Lower lobe of right lung (tissue), 2 donors: ENCODE data around the gene NSG1. TPM values are rescaled to one million over a fixed set of nuclear protein-coding genes. Genes with fewer than 3 reads are reported as not detected.
"Not testable (repeated sequence)": the region's sequence is repeated elsewhere in the genome, so short reads cannot be mapped to it uniquely, and the experiment has no call there.

ENCODE experiments used
- ATAC-seq, 2 donors: fragments of 200-7000 bp; cut with Tn5 transposase; one replicate each; pipeline ENCODE4 v1.9.1; 2020 to 2022; ENCODE audit warnings: mild to moderate bottlenecking in 2 of 2, moderate library complexity in 2 of 2
- DNase-seq: peaks from one replicate; pipeline ENCODE4 v3.0.0-alpha.2; 2020
- H3K27ac ChIP-seq: fragments of 200-600 bp; one replicate; pipeline ENCODE4 v1.8.0; 2022
- H3K27me3 ChIP-seq: fragments of 200-600 bp; one replicate; pipeline ENCODE4 v1.8.0; 2022; ENCODE audit warnings: low read depth
- H3K36me3 ChIP-seq: fragments of 200-600 bp; one replicate; pipeline ENCODE4 v1.8.0; 2022; ENCODE audit warnings: mild to moderate bottlenecking
- H3K4me1 ChIP-seq: fragments of 200-600 bp; one replicate; pipeline ENCODE4 v1.8.0; 2022
- H3K4me3 ChIP-seq: fragments of 200-600 bp; one replicate; pipeline ENCODE4 v1.8.0; 2022; ENCODE audit warnings: mild to moderate bottlenecking
- H3K9me3 ChIP-seq: fragments of 200-600 bp; one replicate; pipeline ENCODE4 v1.8.0; 2022
- CTCF ChIP-seq: fragments of 200-600 bp; IDR thresholded peaks from one replicate; pipeline ENCODE4 v1.8.0; 2022; ENCODE audit warnings: antibody characterized with exemption, mild to moderate bottlenecking
- intact Hi-C: fragments of 100-400 bp; cut with DNase I; formaldehyde crosslinking; loops from one replicate; pipeline ENCODE4 v1.11.0; 2022
- total RNA-seq: library from RNA; stranded (reverse); fragmentation: NEBNext Ultra II Directional; extraction: Animal tissue kit (Norgen Biotek cat#: 25700); gene quantifications from one replicate; pipeline ENCODE4 v1.2.1, GENCODE V29; 2021
- donor health status: DM: no; HTN: yes; CAD: no; lungs with severe emphysema.

NSG1 gene
- total RNA-seq, 1 donor from 2014 or later, result 0.50 TPM

- H3K4me1 ChIP-seq, result no peaks in the 10 kb centered on the region
- peaks cover 87% of the 10 kb centered on the region for H3K36me3 ChIP-seq
- no peak overlapping the region for H3K4me3 ChIP-seq
- intact Hi-C loops, result no loop called here
- no peaks in the 10 kb centered on the region for H3K9me3 ChIP-seq
- TF ChIP-seq CTCF, result no peak
- H3K27me3 ChIP-seq, result no peaks in the 10 kb centered on the region
- DNase-seq (no peak), ATAC-seq (no peak)
- H3K27ac ChIP-seq, result no peak overlapping the region
These were observed 34.5 kb downstream of the NSG1 start for GRCh38 chr4:4421356-4421755.

GRCh38 chr4:4422117-4422516 is 35.2 kb downstream of the NSG1 start:
- H3K27me3 ChIP-seq, H3K27ac ChIP-seq, DNase-seq, H3K4me1 ChIP-seq, H3K4me3 ChIP-seq, intact Hi-C loops, H3K9me3 ChIP-seq, ATAC-seq: not testable (repeated sequence)
- H3K36me3 ChIP-seq, result peaks cover 94% of the 10 kb centered on the region

GRCh38 chr4:4422856-4423499 is 36.1 kb downstream of the NSG1 start:
- TF ChIP-seq CTCF, result no peak
- H3K9me3 ChIP-seq, result no peaks in the 10 kb centered on the region
- no peak for ATAC-seq
- H3K36me3 ChIP-seq, result peaks cover 96% of the 10 kb centered on the region
- no peak for DNase-seq
- H3K4me1 ChIP-seq, result no peaks in the 10 kb centered on the region
- H3K27me3 ChIP-seq, result no peaks in the 10 kb centered on the region
- H3K27ac ChIP-seq, result no peak overlapping the region
- intact Hi-C loops, result no loop called here
- H3K4me3 ChIP-seq, result no peak overlapping the region

GRCh38 chr4:4423706-4424498 is 37.0 kb downstream of the NSG1 start:
- ATAC-seq (no peak), DNase-seq (no peak)
- intact Hi-C loops, result no loop called here
- Histone ChIP-seq H3K4me1 (no peaks in the 10 kb centered on the region), H3K9me3 (no peaks in the 10 kb centered on the region), H3K36me3 (peaks cover 97% of the 10 kb centered on the region), H3K27me3 (no peaks in the 10 kb centered on the region), H3K27ac (no peak overlapping the region), H3K4me3 (no peak overlapping the region)
- TF ChIP-seq CTCF, result no peak

GRCh38 chr4:4424499-4425115 is 37.7 kb downstream of the NSG1 start:
- no peak overlapping the region for H3K4me3 ChIP-seq
- DNase-seq (no peak), ATAC-seq (no peak)
- H3K27ac ChIP-seq, result no peak overlapping the region
- H3K36me3 ChIP-seq, result peaks cover 95% of the 10 kb centered on the region
- no peaks in the 10 kb centered on the region for H3K4me1 ChIP-seq
- H3K9me3 ChIP-seq, result no peaks in the 10 kb centered on the region
- H3K27me3 ChIP-seq, result no peaks in the 10 kb centered on the region
- intact Hi-C loops, result no loop called here
- TF ChIP-seq CTCF, result no peak
